Fibroblast of lung (primary cell): ENCODE results near the gene ADSS2. TPM values are rescaled to one million over a fixed set of nuclear protein-coding genes. Genes with fewer than 3 reads are reported as not detected.
"Not testable (repeated sequence)": the region's sequence is repeated elsewhere in the genome, so short reads cannot be mapped to it uniquely, and the experiment has no call there.

ENCODE experiments used
- DNase-seq, 2 donors: peaks; one replicate each; pipeline versions ENCODE4 v3.0.0 to v3.0.0-alpha.2; 2010; ENCODE audit warnings: low read depth in 2 of 2
- H2AFZ ChIP-seq: 2 replicates; pipeline ENCODE4 v1.5.1; 2012; ENCODE audit warnings: low read length, control low read depth, inconsistent platforms
- H3K27ac ChIP-seq: 2 replicates; pipeline ENCODE4 v1.5.1; 2011; ENCODE audit warnings: low read length, control low read depth; ENCODE audit not compliant: insufficient read depth
- H3K27me3 ChIP-seq: 2 replicates; pipeline ENCODE4 v1.5.1; 2011; ENCODE audit warnings: mild to moderate bottlenecking, low read length; ENCODE audit not compliant: control insufficient read depth, insufficient read depth
- H3K36me3 ChIP-seq: 2 replicates; pipeline ENCODE4 v1.5.1; 2011; ENCODE audit warnings: low read length; ENCODE audit not compliant: control insufficient read depth, insufficient read depth
- H3K4me1 ChIP-seq: 2 replicates; pipeline ENCODE4 v1.5.1; 2011; ENCODE audit warnings: low read length; ENCODE audit not compliant: control insufficient read depth, insufficient read depth; ENCODE audit errors: extremely low read depth
- H3K4me2 ChIP-seq: 2 replicates; pipeline ENCODE4 v1.5.1; 2011; ENCODE audit warnings: low read length, control low read depth; ENCODE audit not compliant: insufficient read depth; ENCODE audit errors: extremely low read depth
- H3K4me3 ChIP-seq, 4 experiments: fragments of 200-600 bp in 1 of 4; sonication (generic) in 1 of 4; replicated peaks in 1 of 4; 2 replicates each; pipeline ENCODE4 v1.5.1; 2011 to 2016; ENCODE audit warnings: low read length in 4 of 4, low read depth in 3 of 4, mild to moderate bottlenecking in 3 of 4, control low read depth in 2 of 4, inconsistent platforms in 1 of 4, mixed read lengths in 1 of 4; ENCODE audit not compliant: insufficient read depth in 1 of 4; ENCODE audit errors: control extremely low read depth in 1 of 4
- H3K79me2 ChIP-seq: 2 replicates; pipeline ENCODE4 v1.5.1; 2012; ENCODE audit warnings: mild to moderate bottlenecking, low read length, inconsistent platforms; ENCODE audit not compliant: control insufficient read depth, insufficient read depth
- H3K9ac ChIP-seq: 2 replicates; pipeline ENCODE4 v1.5.1; 2011; ENCODE audit warnings: mild to moderate bottlenecking, low read length, control low read depth; ENCODE audit not compliant: insufficient read depth
- H3K9me3 ChIP-seq: 2 replicates; pipeline ENCODE4 v1.5.1; 2012; ENCODE audit warnings: low read depth, low read length; ENCODE audit not compliant: control insufficient read depth, insufficient read depth
- H4K20me1 ChIP-seq: 2 replicates; pipeline ENCODE4 v1.5.1; 2011; ENCODE audit warnings: low read length; ENCODE audit not compliant: control insufficient read depth, insufficient read depth; ENCODE audit errors: extremely low read depth
- CTCF ChIP-seq, 2 donors: IDR thresholded peaks in 1 of 2; conservative IDR thresholded peaks in 1 of 2; 1 replicate in 1 of 2; 2 replicates in 1 of 2; pipeline ENCODE4 v1.5.1; 2011 to 2012; ENCODE audit warnings: low read length in 2 of 2, control low read depth in 1 of 2, inconsistent platforms in 1 of 2, low read depth in 1 of 2, mild to moderate bottlenecking in 1 of 2
- EZH2 ChIP-seq: IDR thresholded peaks from 2 replicates; pipeline ENCODE4 v1.5.1; 2012; ENCODE audit warnings: low read length, control low read depth, mild to moderate bottlenecking; ENCODE audit errors: missing control alignments
- polyA minus RNA-seq: library from RNA; depleted of rRNA, polyadenylated mRNA; stranded (reverse); fragments of >200 nt; gene quantifications from 2 replicates; pipeline ENCODE4 v1.2.3, GENCODE V29; 2011; ENCODE audit warnings: low replicate concordance
- polyA plus RNA-seq, 2 donors: library from polyadenylated mRNA; depleted of rRNA in 1 of 2; stranded (reverse) in 1 of 2; unstranded in 1 of 2; fragments of >200 nt; gene quantifications; 2 replicates each; pipeline ENCODE4 v1.2.1, GENCODE V29; 2011 to 2012; ENCODE audit warnings: missing spikeins in 1 of 2
- total RNA-seq: library from RNA; depleted of rRNA; stranded (reverse); fragments of >200 nt; gene quantifications from 2 replicates; pipeline ENCODE4 v1.2.1, GENCODE V29; 2014

ADSS2 gene
- total RNA-seq = 50.1 and 62.1 TPM in 2 replicates
- 54.0 and 55.9 TPM in 2 replicates for polyA plus RNA-seq
- 35.0 and 36.9 TPM in 2 replicates for polyA plus RNA-seq (2012)
- 0.85 and 2.8 TPM in 2 replicates for polyA minus RNA-seq

GRCh38 chr1:244451539-244451950, at the start of gene ADSS2:
Gene ADSS2 (minus strand): TSS chr1:244451909. CDS start chr1:244451817, 92 bp downstream.
- Histone ChIP-seq H3K9ac (peak within 1 kb of the TSS; percentile 96), H3K79me2 (peaks cover 49% of the 10 kb centered on the region), H3K27me3 (no peaks in the 10 kb centered on the region), H3K9me3 (no peaks in the 10 kb centered on the region), H2AFZ (peak within 1 kb of the TSS; percentile 74), H3K4me3 (peak within 1 kb of the TSS; percentile 89 to 100 (median 98)), H4K20me1 (no peaks in the 10 kb centered on the region), H3K27ac (peak within 1 kb of the TSS; percentile 95), H3K4me2 (peak within 1 kb of the TSS; percentile 98), H3K36me3 (no peaks in the 10 kb centered on the region), H3K4me1 (peaks cover 10% of the 10 kb centered on the region)
- TF ChIP-seq CTCF (conservative IDR thresholded peaks at IDR 0.05 in 1 of 2, IDR thresholded peaks at IDR 0.05 in 1 of 2; ENCODE audit: low read depth in 1 of 2, low read length in 2 of 2) (no peak), EZH2 (no peak)
- no peak for DNase-seq

GRCh38 chr1:244500515-244500914, 48.8 kb upstream of the ADSS2 start:
- H3K27me3 ChIP-seq, H3K79me2 ChIP-seq, H3K9me3 ChIP-seq, H3K4me1 ChIP-seq, H3K4me2 ChIP-seq, H3K36me3 ChIP-seq, H3K4me3 ChIP-seq, H2AFZ ChIP-seq, H3K27ac ChIP-seq, H4K20me1 ChIP-seq, H3K9ac ChIP-seq, DNase-seq: not testable (repeated sequence)

- not testable (repeated sequence) for H3K9me3 ChIP-seq, H3K36me3 ChIP-seq, H3K27me3 ChIP-seq, DNase-seq, H3K4me1 ChIP-seq, H3K27ac ChIP-seq, H3K9ac ChIP-seq, H3K79me2 ChIP-seq, H2AFZ ChIP-seq, H3K4me3 ChIP-seq, H3K4me2 ChIP-seq, H4K20me1 ChIP-seq
These were observed 47.8 kb upstream of the ADSS2 start for GRCh38 chr1:244499484-244499883.

- Histone ChIP-seq H3K9ac (no peak overlapping the region), H3K4me3 (no peak overlapping the region), H3K4me1 (no peaks in the 10 kb centered on the region), H3K27ac (no peak overlapping the region), H3K79me2 (no peaks in the 10 kb centered on the region), H4K20me1 (no peaks in the 10 kb centered on the region), H2AFZ (no peak overlapping the region), H3K4me2 (no peak overlapping the region), H3K36me3 (no peaks in the 10 kb centered on the region), H3K27me3 (no peaks in the 10 kb centered on the region), H3K9me3 (no peaks in the 10 kb centered on the region)
- TF ChIP-seq CTCF (conservative IDR thresholded peaks at IDR 0.05 in 1 of 2, IDR thresholded peaks at IDR 0.05 in 1 of 2; ENCODE audit: low read depth in 1 of 2, low read length in 2 of 2) (no peak), EZH2 (no peak)
- no peak for DNase-seq
These were observed 46.1 kb upstream of the ADSS2 start for GRCh38 chr1:244497805-244498204.
